Breast epithelium (tissue), 4 donors: ENCODE data around the gene PIGW. TPM values are rescaled to one million over a fixed set of nuclear protein-coding genes. Genes with fewer than 3 reads are reported as not detected.

Experiments
- DNase-seq, 2 donors: peaks; one replicate each; pipeline ENCODE4 v3.0.0-alpha.2; 2019; ENCODE audit warnings: low spot score in 2 of 2
- H3K27ac ChIP-seq, 2 donors: fragments of 200-600 bp; sonication (generic) in 1 of 2; one replicate each; pipeline ENCODE4 v1.5.1; 2016 to 2019; ENCODE audit warnings: mild to moderate bottlenecking in 1 of 2
- H3K27me3 ChIP-seq, 2 donors: fragments of 200-600 bp; sonication (generic) in 1 of 2; one replicate each; pipeline versions ENCODE4 v1.5.1 to v1.6.0; 2017 to 2019; ENCODE audit warnings: control low read depth in 1 of 2, mild to moderate bottlenecking in 1 of 2
- H3K36me3 ChIP-seq: fragments of 200-600 bp; one replicate; pipeline ENCODE4 v1.5.1; 2019
- H3K4me1 ChIP-seq, 2 donors: fragments of 200-600 bp; sonication (generic); one replicate each; pipeline ENCODE4 v1.5.1; 2016 to 2019; ENCODE audit warnings: control low read depth in 1 of 2
- H3K4me3 ChIP-seq, 3 donors: fragments of 200-600 bp; sonication (generic); 1 replicate in 2 of 3; 2 replicates in 1 of 3; pipeline ENCODE4 v1.5.1; 2016 to 2019; ENCODE audit warnings: mild to moderate bottlenecking in 3 of 3, moderate library complexity in 2 of 3
- H3K9me3 ChIP-seq, 2 donors: fragments of 200-600 bp; sonication (generic) in 1 of 2; one replicate each; pipeline ENCODE4 v1.5.1; 2016 to 2019; ENCODE audit warnings: control low read depth in 1 of 2
- POLR2A ChIP-seq: fragments of 450-650 bp; IDR thresholded peaks from one replicate; pipeline ENCODE4 v1.6.1; 2016; ENCODE audit warnings: antibody characterized with exemption, mild to moderate bottlenecking, moderate library complexity
- POLR2AphosphoS5 ChIP-seq, 3 donors: sonication (generic); formaldehyde crosslinking; IDR thresholded peaks; one replicate each; pipeline ENCODE4 v1.6.1; 2017; ENCODE audit warnings: antibody characterized with exemption in 3 of 3
- intact Hi-C: fragments of 100-400 bp; cut with DNase I; formaldehyde crosslinking; loops from one replicate; pipeline ENCODE4 v1.15.1; 2023; ENCODE audit warnings: low total_unique reads
- total RNA-seq, 3 donors: library from RNA; depleted of rRNA; stranded (reverse); fragments of >200 nt; gene quantifications; one replicate each; pipeline ENCODE4 v1.1.0, GENCODE V29; 2016
- TF ChIP-seq, protein P1 (sequence below), 3 donors: fragments of 450-650 bp; IDR thresholded peaks; one replicate each; pipeline ENCODE4 v1.5.1; 2016 to 2017; ENCODE audit warnings: antibody characterized with exemption in 3 of 3, mild to moderate bottlenecking in 3 of 3, moderate library complexity in 3 of 3

The PIGW gene
- total RNA-seq, 3 donors from 2014 or later: 4.0 to 6.2 (median 5.1) TPM

GRCh38 chr17:36527621-36528250 is 7.1 kb upstream of the PIGW start:
- Histone ChIP-seq H3K36me3 (no peaks in the 10 kb centered on the region), H3K4me3 (no peak overlapping the region), H3K9me3 (no peaks in the 10 kb centered on the region), H3K4me1 (no peaks in the 10 kb centered on the region), H3K27ac (no peak overlapping the region), H3K27me3 (no peaks in the 10 kb centered on the region)
- TF ChIP-seq, protein P1, sequence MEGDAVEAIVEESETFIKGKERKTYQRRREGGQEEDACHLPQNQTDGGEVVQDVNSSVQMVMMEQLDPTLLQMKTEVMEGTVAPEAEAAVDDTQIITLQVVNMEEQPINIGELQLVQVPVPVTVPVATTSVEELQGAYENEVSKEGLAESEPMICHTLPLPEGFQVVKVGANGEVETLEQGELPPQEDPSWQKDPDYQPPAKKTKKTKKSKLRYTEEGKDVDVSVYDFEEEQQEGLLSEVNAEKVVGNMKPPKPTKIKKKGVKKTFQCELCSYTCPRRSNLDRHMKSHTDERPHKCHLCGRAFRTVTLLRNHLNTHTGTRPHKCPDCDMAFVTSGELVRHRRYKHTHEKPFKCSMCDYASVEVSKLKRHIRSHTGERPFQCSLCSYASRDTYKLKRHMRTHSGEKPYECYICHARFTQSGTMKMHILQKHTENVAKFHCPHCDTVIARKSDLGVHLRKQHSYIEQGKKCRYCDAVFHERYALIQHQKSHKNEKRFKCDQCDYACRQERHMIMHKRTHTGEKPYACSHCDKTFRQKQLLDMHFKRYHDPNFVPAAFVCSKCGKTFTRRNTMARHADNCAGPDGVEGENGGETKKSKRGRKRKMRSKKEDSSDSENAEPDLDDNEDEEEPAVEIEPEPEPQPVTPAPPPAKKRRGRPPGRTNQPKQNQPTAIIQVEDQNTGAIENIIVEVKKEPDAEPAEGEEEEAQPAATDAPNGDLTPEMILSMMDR (IDR thresholded peaks at IDR 0.05): no peak
- intact Hi-C loops: no loop called here
- DNase-seq: no peak

- Histone ChIP-seq H3K27me3 (no peaks in the 10 kb centered on the region), H3K4me1 (no peaks in the 10 kb centered on the region), H3K27ac (no peak overlapping the region), H3K4me3 (no peak overlapping the region), H3K9me3 (no peaks in the 10 kb centered on the region), H3K36me3 (no peaks in the 10 kb centered on the region)
- TF ChIP-seq, protein P1 (IDR thresholded peaks at IDR 0.05): no peak
- TF ChIP-seq POLR2A: no peak
- DNase-seq: no peak
- intact Hi-C loops: no loop called here
These were observed 5.7 kb upstream of the PIGW start for GRCh38 chr17:36529121-36529520.

- no peak overlapping the region for H3K27ac ChIP-seq
- TF ChIP-seq, protein P1 (IDR thresholded peaks at IDR 0.05): no peak
- no peak for TF ChIP-seq POLR2A
- no peak for TF ChIP-seq POLR2AphosphoS5 (IDR thresholded peaks at IDR 0.05)
These were observed 2.3 kb upstream of the PIGW start for GRCh38 chr17:36532435-36532975.

GRCh38 chr17:36533935-36534839 is 600 bp upstream of the PIGW start:
- Histone ChIP-seq H3K27me3 (no peaks in the 10 kb centered on the region), H3K4me1 (peaks cover 0 to 5% of the 10 kb centered on the region in 2 donors), H3K9me3 (no peaks in the 10 kb centered on the region), H3K27ac (peak overlapping the region; percentile 91 to 97), H3K36me3 (no peaks in the 10 kb centered on the region), H3K4me3 (peak overlapping the region; percentile 71 to 81 (median 72))
- peak; percentile 67 for DNase-seq
- TF ChIP-seq, protein P1 (IDR thresholded peaks at IDR 0.05): peak; percentile 17 to 54 (median 49)
- TF ChIP-seq POLR2A: no peak
- intact Hi-C loops: no loop called here

More at GRCh38 chr17:36532435-36532975, 2.3 kb upstream of the PIGW start:
- no peaks in the 10 kb centered on the region for H3K36me3 ChIP-seq
- H3K4me1 ChIP-seq: peaks cover 0 to 5% of the 10 kb centered on the region in 2 donors
- DNase-seq: no peak
- H3K4me3 ChIP-seq: no peak overlapping the region
- no peaks in the 10 kb centered on the region for H3K9me3 ChIP-seq
- intact Hi-C loops: no loop called here
- H3K27me3 ChIP-seq: no peaks in the 10 kb centered on the region

GRCh38 chr17:36535669-36536081 is 888 bp downstream of the PIGW start:
- DNase-seq: no peak
- peak overlapping the region; percentile 71 to 81 (median 72) for H3K4me3 ChIP-seq
- H3K36me3 ChIP-seq: no peaks in the 10 kb centered on the region
- TF ChIP-seq POLR2AphosphoS5 (IDR thresholded peaks at IDR 0.05) (no peak), POLR2A (no peak)
- TF ChIP-seq, protein P1 (IDR thresholded peaks at IDR 0.05): no peak
- intact Hi-C loops: no loop called here
- H3K27me3 ChIP-seq: no peaks in the 10 kb centered on the region
- peak overlapping the region; percentile 91 to 97 for H3K27ac ChIP-seq
- H3K4me1 ChIP-seq: peaks cover 0 to 5% of the 10 kb centered on the region in 2 donors
- H3K9me3 ChIP-seq: no peaks in the 10 kb centered on the region
